Body of pancreas (tissue), 4 donors: ENCODE measurements around the gene CRK.

ENCODE experiments used
- POLR2A ChIP-seq, 3 donors: fragments of 450-650 bp; IDR thresholded peaks; one replicate each; pipeline ENCODE4 v1.6.1; 2016; ENCODE audit warnings: antibody characterized with exemption in 3 of 3, mild to moderate bottlenecking in 2 of 3
- TF ChIP-seq, protein P1 (sequence below), 7 experiments: fragments of 450-650 bp in 4 of 7; fragments of 200-600 bp in 3 of 7; sonication (generic) in 3 of 7; IDR thresholded peaks; one replicate each; pipeline ENCODE4 v1.5.1; 2016 to 2019; ENCODE audit warnings: antibody characterized with exemption in 7 of 7

DNA sequence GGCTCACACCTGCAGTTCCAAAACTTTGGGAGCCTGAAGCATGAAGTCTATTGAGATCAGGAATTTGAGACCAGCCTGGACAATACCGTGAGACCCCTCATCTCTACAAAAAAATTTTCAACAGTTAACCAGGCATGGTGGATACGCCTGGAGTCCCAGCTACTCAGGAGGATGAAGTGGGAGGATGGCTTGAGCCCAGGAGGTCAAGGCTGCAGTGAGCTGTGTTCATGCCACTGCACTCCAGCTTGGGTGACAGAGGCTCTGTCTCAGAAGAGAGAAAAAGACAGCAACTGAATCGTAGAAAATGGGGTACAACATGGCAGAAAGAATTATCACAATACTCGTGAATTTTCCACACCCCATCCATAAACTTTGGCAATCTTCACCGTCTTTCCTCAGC is 3.2 kb downstream of the CRK start:
- TF ChIP-seq, protein P1, sequence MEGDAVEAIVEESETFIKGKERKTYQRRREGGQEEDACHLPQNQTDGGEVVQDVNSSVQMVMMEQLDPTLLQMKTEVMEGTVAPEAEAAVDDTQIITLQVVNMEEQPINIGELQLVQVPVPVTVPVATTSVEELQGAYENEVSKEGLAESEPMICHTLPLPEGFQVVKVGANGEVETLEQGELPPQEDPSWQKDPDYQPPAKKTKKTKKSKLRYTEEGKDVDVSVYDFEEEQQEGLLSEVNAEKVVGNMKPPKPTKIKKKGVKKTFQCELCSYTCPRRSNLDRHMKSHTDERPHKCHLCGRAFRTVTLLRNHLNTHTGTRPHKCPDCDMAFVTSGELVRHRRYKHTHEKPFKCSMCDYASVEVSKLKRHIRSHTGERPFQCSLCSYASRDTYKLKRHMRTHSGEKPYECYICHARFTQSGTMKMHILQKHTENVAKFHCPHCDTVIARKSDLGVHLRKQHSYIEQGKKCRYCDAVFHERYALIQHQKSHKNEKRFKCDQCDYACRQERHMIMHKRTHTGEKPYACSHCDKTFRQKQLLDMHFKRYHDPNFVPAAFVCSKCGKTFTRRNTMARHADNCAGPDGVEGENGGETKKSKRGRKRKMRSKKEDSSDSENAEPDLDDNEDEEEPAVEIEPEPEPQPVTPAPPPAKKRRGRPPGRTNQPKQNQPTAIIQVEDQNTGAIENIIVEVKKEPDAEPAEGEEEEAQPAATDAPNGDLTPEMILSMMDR (IDR thresholded peaks at IDR 0.05) = no peak
- TF ChIP-seq POLR2A (IDR thresholded peaks at IDR 0.05) = no peak
